Mucosa of stomach (tissue), 1 donor: ENCODE data around the gene IL1A.
"Not testable (repeated sequence)": the region's sequence is repeated elsewhere in the genome, so short reads cannot be mapped to it uniquely, and the experiment has no call there.

Experiments
- H3K27me3 ChIP-seq: one replicate; pipeline ENCODE4 v1.7.0; 2013; ENCODE audit warnings: mild to moderate bottlenecking, low read length; ENCODE audit not compliant: control insufficient read depth, insufficient read depth
- H3K36me3 ChIP-seq: one replicate; pipeline ENCODE4 v1.7.0; 2013; ENCODE audit warnings: low read length; ENCODE audit not compliant: control insufficient read depth, insufficient read depth
- H3K4me1 ChIP-seq: one replicate; pipeline ENCODE4 v1.7.0; 2013; ENCODE audit warnings: mild to moderate bottlenecking, low read length; ENCODE audit not compliant: control insufficient read depth, insufficient read depth
- H3K4me3 ChIP-seq: one replicate; pipeline ENCODE4 v1.7.0; 2013; ENCODE audit warnings: low read length
- H3K9ac ChIP-seq: one replicate; pipeline ENCODE4 v1.7.0; 2013; ENCODE audit warnings: mild to moderate bottlenecking, low read length, moderate library complexity
- H3K9me3 ChIP-seq: one replicate; pipeline ENCODE4 v1.7.0; 2013; ENCODE audit warnings: mild to moderate bottlenecking, low read length, moderate library complexity; ENCODE audit not compliant: control insufficient read depth
- donor health status: Pancreatic carcinoma.

Gene IL1A, protein sequence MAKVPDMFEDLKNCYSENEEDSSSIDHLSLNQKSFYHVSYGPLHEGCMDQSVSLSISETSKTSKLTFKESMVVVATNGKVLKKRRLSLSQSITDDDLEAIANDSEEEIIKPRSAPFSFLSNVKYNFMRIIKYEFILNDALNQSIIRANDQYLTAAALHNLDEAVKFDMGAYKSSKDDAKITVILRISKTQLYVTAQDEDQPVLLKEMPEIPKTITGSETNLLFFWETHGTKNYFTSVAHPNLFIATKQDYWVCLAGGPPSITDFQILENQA

DNA sequence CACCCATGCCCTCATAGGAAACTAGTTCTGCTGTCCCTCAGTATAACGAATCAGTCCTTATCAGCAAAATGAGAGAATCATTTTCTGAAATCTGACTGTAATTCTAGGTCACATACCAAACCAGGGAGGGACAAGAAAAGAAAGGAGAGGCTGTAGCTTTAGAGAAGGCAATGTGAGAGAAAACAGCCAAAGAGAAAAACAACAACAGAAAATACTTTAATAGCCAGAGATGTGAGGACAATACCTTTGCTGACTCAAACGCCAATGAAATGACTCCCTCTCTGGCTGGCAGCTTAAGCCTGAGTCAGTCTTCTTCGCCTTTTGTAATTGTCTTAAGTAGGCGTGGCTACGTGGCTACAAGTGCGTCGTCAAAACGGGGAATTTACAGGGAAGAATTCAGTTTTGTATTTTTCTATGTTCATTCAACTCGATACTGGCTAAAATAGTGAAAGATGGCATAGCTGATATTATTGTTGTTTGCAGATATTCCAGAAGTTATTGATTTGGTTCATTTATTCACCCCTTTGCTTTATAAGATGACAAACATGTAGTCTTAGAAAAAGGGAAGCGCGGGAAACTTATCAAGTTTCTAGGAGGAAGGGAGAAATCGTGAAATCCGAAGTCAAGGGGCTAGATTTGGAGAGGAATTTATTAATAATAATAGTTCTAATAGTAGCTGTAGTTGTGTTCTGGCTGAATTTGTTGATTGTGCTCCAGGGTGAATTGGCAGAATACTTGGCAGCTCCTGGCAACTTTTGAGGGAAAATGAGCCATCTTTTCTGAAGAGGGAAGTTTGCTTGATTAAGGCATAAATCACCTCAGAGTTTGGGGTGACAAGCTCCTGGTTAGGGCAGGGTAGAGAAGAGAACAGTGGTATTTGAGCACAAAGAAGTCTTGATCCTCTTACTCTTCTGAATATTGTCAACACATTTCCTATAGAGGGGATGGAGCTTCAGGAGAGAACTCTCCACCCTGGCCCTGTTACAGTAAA, at the start of gene IL1A:
IL1A (minus strand) TSS at position 295 of the 991 bp plus-strand sequence. CDS start 723 bp downstream, outside the sequence.
- no peaks in the 10 kb centered on the region for H3K27me3 ChIP-seq
- no peaks in the 10 kb centered on the region for H3K9me3 ChIP-seq
- no peaks in the 10 kb centered on the region for H3K36me3 ChIP-seq
- H3K9ac ChIP-seq = no peak within 1 kb of the TSS
- H3K4me1 ChIP-seq = no peaks in the 10 kb centered on the region
- no peak within 1 kb of the TSS for H3K4me3 ChIP-seq

DNA sequence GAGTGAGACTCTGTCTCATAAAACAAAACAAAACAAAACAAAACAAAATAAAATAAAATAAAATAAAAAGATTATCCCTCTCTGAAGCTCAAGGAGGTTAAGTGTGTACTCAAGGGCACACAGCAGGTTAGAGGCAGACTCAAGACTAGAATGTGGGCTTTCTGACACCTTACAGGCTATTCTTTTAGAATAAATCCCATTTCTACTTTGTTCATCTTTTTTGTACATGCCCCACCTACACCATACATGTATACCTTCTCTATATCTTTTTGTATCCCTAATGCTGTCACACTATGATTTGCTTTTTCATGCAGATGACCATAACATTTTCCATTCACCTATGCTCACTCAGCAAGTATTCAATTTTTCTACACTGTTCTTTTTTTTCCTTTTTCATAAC, 49.7 kb upstream of the IL1A start:
- Histone ChIP-seq H3K9ac (no peak overlapping the region), H3K4me1 (peaks cover 30% of the 10 kb centered on the region), H3K4me3 (no peak overlapping the region), H3K27me3 (no peaks in the 10 kb centered on the region), H3K9me3 (no peaks in the 10 kb centered on the region), H3K36me3 (no peaks in the 10 kb centered on the region)

DNA sequence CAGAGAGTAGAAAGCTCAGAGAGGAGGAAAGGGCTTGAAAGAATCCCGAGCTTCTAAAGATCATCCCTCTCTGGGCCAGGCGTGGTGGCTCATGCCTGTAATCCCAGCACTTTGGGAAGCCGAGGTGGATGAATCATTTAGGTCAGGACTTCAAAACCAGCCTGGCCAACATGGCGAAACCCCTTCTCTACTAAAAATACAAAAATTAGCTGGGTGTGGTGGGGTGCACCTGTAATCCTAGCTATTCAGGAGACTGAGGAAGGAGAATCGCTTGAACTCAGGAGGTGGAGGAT, 49.3 kb upstream of the IL1A start:
- not testable (repeated sequence) for H3K4me3 ChIP-seq, H3K9ac ChIP-seq, H3K27me3 ChIP-seq, H3K36me3 ChIP-seq, H3K9me3 ChIP-seq
- peaks cover 30% of the 10 kb centered on the region for H3K4me1 ChIP-seq

DNA sequence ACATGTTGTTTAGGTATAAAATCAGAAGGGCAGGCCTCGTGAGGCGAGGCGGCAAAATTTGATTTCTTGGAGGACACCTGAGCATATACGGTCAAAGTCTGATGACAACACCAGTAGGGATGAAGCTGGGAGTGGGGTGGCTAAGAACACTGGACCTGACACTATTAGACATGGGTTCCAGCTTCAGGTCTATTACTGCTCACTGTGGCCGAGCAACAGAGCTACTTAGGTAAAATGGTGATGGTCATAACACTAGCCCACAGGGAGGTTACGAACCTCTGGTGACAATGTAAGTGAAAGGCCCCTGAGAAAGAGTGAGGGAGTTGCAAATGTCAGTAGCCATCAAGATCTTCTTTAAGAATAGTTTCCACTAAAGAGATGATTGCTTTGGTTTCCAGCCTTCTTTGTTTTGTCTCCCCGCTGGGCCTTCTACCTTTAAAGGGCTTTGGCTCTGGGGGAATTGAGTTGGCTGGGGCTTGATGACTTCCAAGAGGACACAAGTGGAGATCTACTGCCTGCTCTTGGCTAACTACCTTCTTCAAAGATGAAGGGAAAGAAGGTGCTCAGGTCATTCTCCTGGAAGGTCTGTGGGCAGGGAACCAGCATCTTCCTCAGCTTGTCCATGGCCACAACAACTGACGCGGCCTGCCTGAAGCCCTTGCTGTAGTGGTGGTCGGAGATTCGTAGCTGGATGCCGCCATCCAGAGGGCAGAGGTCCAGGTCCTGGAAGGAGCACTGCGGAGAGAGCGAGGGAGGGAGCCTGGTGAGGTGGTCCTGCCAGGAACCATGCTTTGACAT, 48.7 kb upstream of the IL1A start:
- Histone ChIP-seq H3K9ac (no peak overlapping the region), H3K9me3 (no peaks in the 10 kb centered on the region), H3K27me3 (no peaks in the 10 kb centered on the region), H3K4me3 (no peak overlapping the region), H3K4me1 (peaks cover 30% of the 10 kb centered on the region), H3K36me3 (no peaks in the 10 kb centered on the region)

DNA sequence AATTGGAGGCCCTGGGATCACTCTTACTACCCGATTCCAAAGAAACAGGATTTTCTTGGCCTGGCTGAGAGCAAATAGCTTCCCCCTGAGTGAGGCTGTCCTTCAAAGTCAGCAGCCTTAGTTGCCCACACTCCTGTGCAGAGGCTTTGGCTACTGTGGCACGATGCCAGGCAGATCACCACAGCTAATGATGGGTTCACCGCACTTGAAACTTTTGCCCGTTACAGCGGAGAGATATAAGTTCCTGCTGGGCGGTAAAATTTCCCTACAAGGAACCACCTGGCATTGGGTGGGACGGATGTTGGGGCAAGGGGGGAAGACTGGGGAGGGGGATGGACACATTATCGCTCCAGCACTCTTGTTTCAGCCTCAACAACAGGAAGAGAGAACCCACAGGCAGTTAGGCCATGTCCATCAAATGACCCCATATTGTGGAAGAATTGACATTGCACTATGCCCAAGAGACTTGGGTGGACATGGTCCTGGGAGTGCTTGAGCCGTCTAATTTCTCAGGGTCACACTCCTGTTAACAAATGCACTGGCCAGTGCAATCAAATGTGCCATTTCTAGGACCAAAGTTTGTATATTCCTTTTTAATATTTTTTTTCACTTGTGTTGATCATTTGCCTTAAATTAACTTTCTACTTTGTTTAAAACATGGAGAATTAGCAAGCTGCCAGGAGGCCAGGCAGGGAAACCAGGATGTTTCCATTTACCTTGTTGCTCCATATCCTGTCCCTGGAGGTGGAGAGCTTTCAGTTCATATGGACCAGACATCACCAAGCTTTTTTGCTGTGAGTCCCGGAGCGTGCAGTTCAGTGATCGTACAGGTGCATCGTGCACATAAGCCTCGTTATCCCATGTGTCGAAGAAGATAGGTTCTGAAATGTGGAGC, 47.9 kb upstream of the IL1A start:
- Histone ChIP-seq H3K27me3 (no peaks in the 10 kb centered on the region), H3K4me3 (no peak overlapping the region), H3K4me1 (peaks cover 30% of the 10 kb centered on the region), H3K9ac (no peak overlapping the region), H3K36me3 (no peaks in the 10 kb centered on the region), H3K9me3 (no peaks in the 10 kb centered on the region)

DNA sequence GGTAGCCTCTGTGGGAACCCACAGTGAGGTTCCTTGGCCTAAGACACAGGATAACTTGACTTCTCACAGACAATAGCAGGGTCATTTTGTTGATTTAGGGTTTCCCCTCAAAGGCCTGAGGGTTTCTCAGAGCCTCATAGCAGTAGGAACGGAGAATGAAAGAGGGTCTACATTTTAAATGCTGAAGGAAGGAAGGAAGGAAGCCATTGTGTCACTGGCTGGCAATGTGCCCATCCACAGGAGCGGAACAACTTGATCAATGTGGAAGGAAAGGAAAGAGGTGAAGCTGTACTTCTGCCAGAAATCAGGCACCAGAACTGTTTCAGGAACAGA, 47.2 kb upstream of the IL1A start:
- Histone ChIP-seq H3K4me3 (no peak overlapping the region), H3K4me1 (peaks cover 30% of the 10 kb centered on the region), H3K9ac (no peak overlapping the region), H3K27me3 (no peaks in the 10 kb centered on the region), H3K9me3 (no peaks in the 10 kb centered on the region), H3K36me3 (no peaks in the 10 kb centered on the region)

DNA sequence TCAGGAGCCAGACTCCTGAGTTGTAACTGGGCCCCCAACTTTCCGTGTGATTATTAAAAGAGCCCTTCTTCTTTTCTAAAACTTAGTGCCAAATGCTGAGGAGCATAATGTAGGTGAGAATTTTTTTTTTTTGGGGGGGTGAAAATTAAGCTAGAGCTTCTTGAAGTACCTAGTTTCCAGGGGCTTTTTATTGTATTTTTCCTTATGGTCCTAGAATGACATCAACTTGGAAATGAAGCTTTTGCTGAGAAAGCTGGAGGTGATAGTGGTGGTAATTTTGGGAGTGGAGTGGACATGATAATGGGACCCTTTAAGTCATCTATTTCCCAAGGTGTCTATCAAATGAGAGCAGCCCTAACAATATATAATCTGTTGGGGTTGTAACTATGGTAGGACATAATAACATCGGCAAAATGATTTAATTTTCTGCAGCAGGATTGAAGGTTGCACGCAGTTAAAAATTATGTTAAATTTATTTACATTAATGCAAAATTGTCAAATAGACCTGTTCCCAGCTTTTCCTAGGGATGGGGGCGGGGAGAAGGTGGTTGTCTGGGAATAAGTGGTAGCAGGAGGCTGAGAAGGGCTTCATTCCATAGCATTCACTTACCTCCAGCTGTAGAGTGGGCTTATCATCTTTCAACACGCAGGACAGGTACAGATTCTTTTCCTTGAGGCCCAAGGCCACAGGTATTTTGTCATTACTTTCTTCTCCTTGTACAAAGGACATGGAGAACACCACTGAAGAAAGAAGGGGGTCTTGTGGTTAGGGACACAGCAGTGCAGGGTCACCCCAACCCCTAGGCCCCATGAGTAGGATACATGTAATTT, 46.6 kb upstream of the IL1A start:
- Histone ChIP-seq H3K4me1 (peaks cover 28% of the 10 kb centered on the region), H3K36me3 (no peaks in the 10 kb centered on the region), H3K4me3 (no peak overlapping the region), H3K27me3 (no peaks in the 10 kb centered on the region), H3K9ac (no peak overlapping the region), H3K9me3 (no peaks in the 10 kb centered on the region)

DNA sequence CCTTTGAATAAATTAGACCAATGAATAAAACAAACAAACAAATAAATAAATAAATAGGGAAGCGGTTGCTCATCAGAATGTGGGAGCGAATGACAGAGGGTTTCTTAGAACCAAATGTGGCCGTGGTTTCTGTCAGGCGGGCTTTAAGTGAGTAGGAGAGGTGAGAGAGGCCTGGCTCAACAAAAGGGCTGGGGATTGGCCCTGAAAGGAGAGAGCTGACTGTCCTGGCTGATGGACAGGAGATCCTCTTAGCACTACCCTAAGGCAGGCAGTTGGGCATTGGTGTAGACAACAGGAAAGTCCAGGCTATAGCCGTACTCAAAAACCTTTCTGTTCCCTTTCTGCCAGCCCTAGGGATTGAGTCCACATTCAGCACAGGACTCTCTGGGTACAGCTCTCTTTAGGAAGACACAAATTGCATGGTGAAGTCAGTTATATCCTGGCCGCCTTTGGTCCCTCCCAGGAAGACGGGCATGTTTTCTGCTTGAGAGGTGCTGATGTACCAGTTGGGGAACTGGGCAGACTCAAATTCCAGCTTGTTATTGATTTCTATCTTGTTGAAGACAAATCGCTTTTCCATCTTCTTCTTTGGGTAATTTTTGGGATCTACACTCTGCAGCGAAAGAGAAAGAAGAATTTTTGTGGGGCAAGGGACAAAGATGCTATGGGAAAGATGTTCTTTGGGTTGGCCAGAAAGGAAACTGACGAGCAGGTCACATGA, 45.8 kb upstream of the IL1A start:
- H3K9me3 ChIP-seq = no peaks in the 10 kb centered on the region
- peaks cover 20% of the 10 kb centered on the region for H3K4me1 ChIP-seq
- H3K36me3 ChIP-seq = no peaks in the 10 kb centered on the region
- H3K4me3 ChIP-seq = no peak overlapping the region
- H3K27me3 ChIP-seq = no peaks in the 10 kb centered on the region
- no peak overlapping the region for H3K9ac ChIP-seq

DNA sequence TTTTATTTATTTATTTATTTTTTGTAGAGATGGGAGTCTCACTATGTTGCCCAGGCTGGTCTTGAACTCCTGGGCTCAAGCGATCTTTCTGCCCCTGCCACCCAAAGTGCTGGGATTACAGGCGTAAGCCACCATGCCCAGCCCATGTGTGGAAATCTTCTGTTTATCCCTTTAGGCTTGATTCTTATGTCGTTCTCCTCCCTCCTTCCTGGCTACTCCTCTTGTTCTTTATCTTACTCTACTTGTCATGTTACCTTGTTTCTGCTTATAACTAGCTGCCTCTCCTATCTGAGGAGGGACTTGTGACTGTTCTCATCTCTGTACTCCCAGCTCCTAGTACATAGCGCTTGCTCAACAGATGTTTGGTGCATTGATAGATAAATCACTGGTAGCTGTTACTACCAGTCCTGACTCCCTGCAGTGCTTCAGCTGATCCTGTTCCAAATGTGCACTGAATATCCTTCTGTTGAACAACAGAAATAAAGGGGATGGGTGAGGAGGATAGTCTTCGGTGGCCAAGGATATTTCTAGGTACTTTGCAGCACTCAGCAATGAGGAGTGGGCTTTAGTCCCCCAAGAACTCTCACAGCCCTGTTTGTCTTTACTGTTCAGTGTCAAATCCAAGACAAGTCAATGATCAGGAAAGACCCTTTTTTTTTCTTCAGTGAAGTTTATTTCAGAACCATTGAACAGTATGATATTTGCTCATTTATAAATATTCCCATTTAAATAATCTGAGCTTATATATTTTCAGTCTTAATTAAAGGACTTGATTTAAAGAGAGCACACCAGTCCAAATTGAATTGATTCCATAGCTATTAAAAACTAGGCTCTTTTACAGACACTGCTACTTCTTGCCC, 45.0 kb upstream of the IL1A start:
- Histone ChIP-seq H3K27me3 (no peaks in the 10 kb centered on the region), H3K36me3 (no peaks in the 10 kb centered on the region), H3K4me3 (no peak overlapping the region), H3K9ac (no peak overlapping the region), H3K9me3 (no peaks in the 10 kb centered on the region), H3K4me1 (peaks cover 17% of the 10 kb centered on the region)

DNA sequence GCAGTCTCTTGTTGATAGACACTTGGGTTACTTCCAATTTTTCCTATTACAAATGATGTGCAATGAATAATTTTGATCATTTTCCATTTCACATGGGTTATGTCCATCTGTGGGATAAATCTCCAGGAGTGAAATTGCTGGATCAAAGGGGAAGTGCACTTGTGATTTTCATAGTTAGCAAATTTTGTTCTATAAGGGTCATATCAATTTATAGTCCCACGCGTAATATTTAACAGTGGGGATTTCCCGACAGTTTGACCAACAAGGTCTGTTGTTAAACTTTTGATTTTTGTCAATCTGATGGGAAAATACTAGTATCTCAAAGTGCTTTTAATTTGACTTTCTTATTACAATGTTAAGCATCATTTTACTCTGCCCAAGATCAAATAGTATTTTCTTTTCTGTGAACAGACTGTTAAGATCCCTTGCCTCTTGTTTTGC, 44.0 kb upstream of the IL1A start:
- Histone ChIP-seq H3K4me1 (peaks cover 17% of the 10 kb centered on the region), H3K9ac (no peak overlapping the region), H3K27me3 (no peaks in the 10 kb centered on the region), H3K4me3 (no peak overlapping the region), H3K9me3 (no peaks in the 10 kb centered on the region), H3K36me3 (no peaks in the 10 kb centered on the region)
